Measurements from ENCODE around the gene NOTUM.

The NOTUM gene

DNA sequence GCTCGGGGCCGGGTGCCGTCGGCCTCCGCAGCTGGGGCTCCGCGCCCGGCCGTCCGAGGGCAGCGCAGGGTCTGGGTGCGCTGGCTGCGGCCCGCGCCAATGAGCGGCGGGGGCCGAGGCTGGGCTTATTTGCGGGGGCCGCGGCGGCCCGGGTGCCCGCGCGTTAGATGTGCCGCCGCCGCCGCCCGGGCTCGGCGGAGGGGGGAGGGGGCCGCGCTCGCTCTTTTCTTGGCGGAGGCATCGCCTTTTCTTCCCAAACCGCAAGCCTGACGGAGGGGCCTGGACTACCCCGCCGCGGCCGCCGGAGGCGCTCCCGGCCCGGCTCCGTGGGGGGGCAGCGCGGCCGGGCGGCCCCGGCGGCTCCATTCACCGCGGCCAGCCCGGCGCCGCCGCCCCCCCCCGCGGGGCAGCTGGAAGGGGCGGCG, at the start of gene NOTUM:
Gene NOTUM (minus strand): TSS at position 101 of the 425 bp plus-strand sequence. CDS start 278 bp downstream, outside the sequence.
- no peak for TF ChIP-seq ZFX (IDR thresholded peaks at IDR 0.05; ENCODE audit: borderline replicate concordance)
- TF ChIP-seq CTCF (IDR thresholded peaks at IDR 0.05), result peak; percentile 58
- no peak within 1 kb of the TSS for H3K27ac ChIP-seq

DNA sequence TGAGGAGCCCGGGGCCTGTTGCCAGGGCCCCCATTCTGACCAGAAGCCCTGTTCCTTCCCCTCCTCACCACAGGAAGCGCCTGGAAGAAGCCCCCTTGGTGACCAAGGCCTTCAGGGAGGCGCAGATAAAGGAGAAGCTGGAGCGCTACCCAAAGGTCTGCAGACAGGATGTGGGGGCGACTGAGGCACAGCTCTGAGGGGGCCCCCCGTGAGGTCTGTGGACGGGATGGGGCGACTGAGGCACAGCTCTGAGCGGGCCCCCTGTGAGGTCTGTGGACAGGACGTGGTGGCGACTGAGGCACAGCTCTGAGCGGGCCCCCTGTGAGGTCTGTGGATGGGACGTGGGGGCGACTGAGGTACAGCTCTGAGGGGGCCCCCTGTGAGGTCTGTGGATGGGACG, 48.4 kb upstream of the NOTUM start:
- H3K27ac ChIP-seq, result no peak overlapping the region
- TF ChIP-seq ZFX (IDR thresholded peaks at IDR 0.05; ENCODE audit: borderline replicate concordance) (no peak), CTCF (IDR thresholded peaks at IDR 0.05) (no peak)

DNA sequence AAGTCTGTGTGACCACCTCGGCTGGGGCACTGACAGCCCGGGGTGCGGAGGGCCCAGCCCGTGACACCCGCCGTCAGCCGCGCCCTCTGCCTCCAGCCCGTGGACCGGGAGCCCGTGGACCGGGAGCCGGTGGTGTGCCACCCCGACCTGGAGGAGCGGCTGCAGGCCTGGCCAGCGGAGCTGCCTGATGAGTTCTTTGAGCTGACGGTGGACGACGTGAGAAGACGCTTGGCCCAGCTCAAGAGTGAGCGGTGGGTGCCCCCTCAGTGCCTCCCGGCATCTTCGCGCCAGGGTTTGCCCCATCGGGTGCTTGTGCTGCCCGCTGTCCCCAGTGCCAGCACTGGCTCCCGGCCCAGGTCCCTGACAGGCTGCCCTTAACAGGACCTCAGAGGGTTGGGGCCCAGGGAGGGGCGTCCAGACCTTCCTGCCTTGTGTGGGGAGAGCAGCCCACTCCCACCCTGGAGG, 48.0 kb upstream of the NOTUM start:
- no peak overlapping the region for H3K27ac ChIP-seq
- no peak for TF ChIP-seq CTCF (IDR thresholded peaks at IDR 0.05)
- no peak for TF ChIP-seq ZFX (IDR thresholded peaks at IDR 0.05; ENCODE audit: borderline replicate concordance)

- TF ChIP-seq CTCF (IDR thresholded peaks at IDR 0.05) (no peak), ZFX (IDR thresholded peaks at IDR 0.05; ENCODE audit: borderline replicate concordance) (no peak)
- H3K27ac ChIP-seq, result no peak overlapping the region
Measured at GRCh38 chr17:82008258-82008940, 47.4 kb upstream of the NOTUM start.

- no peak overlapping the region for H3K27ac ChIP-seq
- TF ChIP-seq ZFX (IDR thresholded peaks at IDR 0.05; ENCODE audit: borderline replicate concordance) (no peak), CTCF (IDR thresholded peaks at IDR 0.05) (no peak)
Measured at GRCh38 chr17:82007495-82008257, 46.7 kb upstream of the NOTUM start.

- H3K27ac ChIP-seq, result no peak overlapping the region
- no peak for TF ChIP-seq CTCF (IDR thresholded peaks at IDR 0.05)
- no peak for TF ChIP-seq ZFX (IDR thresholded peaks at IDR 0.05; ENCODE audit: borderline replicate concordance)
Measured at GRCh38 chr17:82007228-82007494, 46.2 kb upstream of the NOTUM start.

Data from 22Rv1 (cell line).